ENCODE results near the gene FBXO33. TPM values are rescaled to one million over a fixed set of nuclear protein-coding genes. Genes with fewer than 3 reads are reported as not detected.

Gene FBXO33
- total RNA-seq, 2 experiments from 2014 or later, result 94.6 to 97.4 TPM

- no peak overlapping the region for H3K4me3 Mint-ChIP-seq
- ChIA-PET CTCF (no interaction called here), POLR2A (no interaction called here)
- Histone ChIP-seq H3K9me3 (ENCODE audit: control insufficient read depth in 1 of 2, insufficient read depth in 1 of 2, low read length in 2 of 2) (peaks cover 0 to 16% of the 10 kb centered on the region in 2 experiments), H3K4me1 (ENCODE audit: insufficient read depth, low read length) (no peaks in the 10 kb centered on the region), H3K4me3 (ENCODE audit: low read length) (no peak overlapping the region), H3K27me3 (ENCODE audit: control insufficient read depth in 1 of 2, insufficient read depth in 2 of 2, low read length in 2 of 2) (no peaks in the 10 kb centered on the region), H3K27ac (ENCODE audit: low read depth in 1 of 2, low read length in 2 of 2) (no peak overlapping the region), H3K36me3 (ENCODE audit: insufficient read depth, low read length) (no peaks in the 10 kb centered on the region)
- DNase-seq, result no peak
- no peak for ATAC-seq (ENCODE audit: poor library complexity)
- H3K27ac Mint-ChIP-seq, result no peak overlapping the region
- TF ChIP-seq CTCF (IDR thresholded peaks at IDR 0.05), result no peak
- intact Hi-C loops (cut with DNase I, micrococcal nuclease), result no loop called here
- no peaks in the 10 kb centered on the region for H3K9me3 Mint-ChIP-seq
- H3K27me3 Mint-ChIP-seq, result no peaks in the 10 kb centered on the region
- no peaks in the 10 kb centered on the region for H3K4me1 Mint-ChIP-seq (ENCODE audit: low read depth)
- no peaks in the 10 kb centered on the region for H3K36me3 Mint-ChIP-seq (ENCODE audit: low read depth)
These were observed 10.1 kb upstream of the FBXO33 start for GRCh38 chr14:39442293-39442692.

GRCh38 chr14:39441805-39442204 lies 9.6 kb upstream of the FBXO33 start:
- Histone ChIP-seq H3K27me3 (ENCODE audit: control insufficient read depth in 1 of 2, insufficient read depth in 2 of 2, low read length in 2 of 2) (no peaks in the 10 kb centered on the region), H3K36me3 (ENCODE audit: insufficient read depth, low read length) (no peaks in the 10 kb centered on the region), H3K27ac (ENCODE audit: low read depth in 1 of 2, low read length in 2 of 2) (no peak overlapping the region), H3K4me1 (ENCODE audit: insufficient read depth, low read length) (no peaks in the 10 kb centered on the region), H3K9me3 (ENCODE audit: control insufficient read depth in 1 of 2, insufficient read depth in 1 of 2, low read length in 2 of 2) (peaks cover 0 to 16% of the 10 kb centered on the region in 2 experiments), H3K4me3 (ENCODE audit: low read length) (no peak overlapping the region)
- Mint-ChIP-seq H3K27me3 (no peaks in the 10 kb centered on the region), H3K9me3 (no peaks in the 10 kb centered on the region), H3K4me1 (ENCODE audit: low read depth) (no peaks in the 10 kb centered on the region), H3K4me3 (no peak overlapping the region), H3K27ac (no peak overlapping the region), H3K36me3 (ENCODE audit: low read depth) (no peaks in the 10 kb centered on the region)
- no peak for DNase-seq
- CTCF ChIA-PET, result no interaction called here
- TF ChIP-seq CTCF (IDR thresholded peaks at IDR 0.05), result no peak
- POLR2A ChIA-PET, result no interaction called here
- intact Hi-C loops (cut with DNase I, micrococcal nuclease), result no loop called here
- no peak for ATAC-seq (ENCODE audit: poor library complexity)

GRCh38 chr14:39440975-39441374 lies 8.7 kb upstream of the FBXO33 start:
- Histone ChIP-seq H3K4me3 (ENCODE audit: low read length) (no peak overlapping the region), H3K27ac (ENCODE audit: low read depth in 1 of 2, low read length in 2 of 2) (no peak overlapping the region), H3K36me3 (ENCODE audit: insufficient read depth, low read length) (no peaks in the 10 kb centered on the region), H3K27me3 (ENCODE audit: control insufficient read depth in 1 of 2, insufficient read depth in 2 of 2, low read length in 2 of 2) (no peaks in the 10 kb centered on the region), H3K4me1 (ENCODE audit: insufficient read depth, low read length) (no peaks in the 10 kb centered on the region), H3K9me3 (ENCODE audit: control insufficient read depth in 1 of 2, insufficient read depth in 1 of 2, low read length in 2 of 2) (peaks cover 0 to 16% of the 10 kb centered on the region in 2 experiments)
- H3K4me1 Mint-ChIP-seq (ENCODE audit: low read depth), result no peaks in the 10 kb centered on the region
- no peak for TF ChIP-seq CTCF (IDR thresholded peaks at IDR 0.05)
- H3K4me3 Mint-ChIP-seq, result no peak overlapping the region
- no peaks in the 10 kb centered on the region for H3K9me3 Mint-ChIP-seq
- ChIA-PET POLR2A (interaction anchor here (1.2 kb wide), 1 partner anchor 9 kb away, joined by 3 read pairs; the partner anchor contains the start of gene FBXO33), CTCF (no interaction called here)
- DNase-seq, result no peak
- no peak for ATAC-seq (ENCODE audit: poor library complexity)
- no peaks in the 10 kb centered on the region for H3K36me3 Mint-ChIP-seq (ENCODE audit: low read depth)
- intact Hi-C loops (cut with DNase I, micrococcal nuclease), result no loop called here
- H3K27me3 Mint-ChIP-seq, result no peaks in the 10 kb centered on the region
- no peak overlapping the region for H3K27ac Mint-ChIP-seq
